Neural crest cell (in vitro differentiated cells): ENCODE data around the gene C1S. TPM values are rescaled to one million over a fixed set of nuclear protein-coding genes. Genes with fewer than 3 reads are reported as not detected.

Source experiments
- DNase-seq: peaks from one replicate; pipeline ENCODE4 v3.0.0; 2021; ENCODE audit warnings: low read depth, mixed read lengths, low spot score
- H3K27ac Mint-ChIP-seq: one replicate; pipeline ENCODE4 v1.8.0; 2021; ENCODE audit warnings: mild to moderate bottlenecking, mixed read lengths; ENCODE audit not compliant: unreplicated experiment
- H3K27me3 Mint-ChIP-seq: 2 replicates; pipeline ENCODE4 v1.8.0; 2021; ENCODE audit warnings: low read depth, mild to moderate bottlenecking, mixed read lengths
- H3K36me3 Mint-ChIP-seq: 2 replicates; pipeline ENCODE4 v1.8.0; 2021; ENCODE audit warnings: low read depth, mild to moderate bottlenecking, mixed read lengths
- H3K4me1 Mint-ChIP-seq: 2 replicates; pipeline ENCODE4 v1.8.0; 2021; ENCODE audit warnings: mixed read lengths
- H3K4me3 Mint-ChIP-seq: one replicate; pipeline ENCODE4 v1.8.0; 2021; ENCODE audit warnings: mild to moderate bottlenecking, mixed read lengths
- H3K9me3 Mint-ChIP-seq: 2 replicates; pipeline ENCODE4 v1.8.0; 2021; ENCODE audit warnings: mixed read lengths
- total RNA-seq: library from RNA; stranded (reverse); gene quantifications from 2 replicates; pipeline ENCODE4 v1.2.1, GENCODE V29; 2021
- TF ChIP-seq, protein P1 (sequence below): fragments of 200-600 bp; sonication (generic); conservative IDR thresholded peaks from 2 replicates; pipeline ENCODE4 v1.5.0; 2021; ENCODE audit warnings: antibody characterized with exemption, mild to moderate bottlenecking

Gene C1S
- total RNA-seq, 1 donor from 2014 or later, result 2.2 TPM

GRCh38 chr12:7058850-7059395 lies 1.6 kb upstream of the C1S start:
- no peaks in the 10 kb centered on the region for H3K9me3 Mint-ChIP-seq
- no peak overlapping the region for H3K4me3 Mint-ChIP-seq
- DNase-seq, result no peak
- peak overlapping the region; percentile 47 for H3K27ac Mint-ChIP-seq
- H3K4me1 Mint-ChIP-seq, result no peaks in the 10 kb centered on the region
- TF ChIP-seq, protein P1, sequence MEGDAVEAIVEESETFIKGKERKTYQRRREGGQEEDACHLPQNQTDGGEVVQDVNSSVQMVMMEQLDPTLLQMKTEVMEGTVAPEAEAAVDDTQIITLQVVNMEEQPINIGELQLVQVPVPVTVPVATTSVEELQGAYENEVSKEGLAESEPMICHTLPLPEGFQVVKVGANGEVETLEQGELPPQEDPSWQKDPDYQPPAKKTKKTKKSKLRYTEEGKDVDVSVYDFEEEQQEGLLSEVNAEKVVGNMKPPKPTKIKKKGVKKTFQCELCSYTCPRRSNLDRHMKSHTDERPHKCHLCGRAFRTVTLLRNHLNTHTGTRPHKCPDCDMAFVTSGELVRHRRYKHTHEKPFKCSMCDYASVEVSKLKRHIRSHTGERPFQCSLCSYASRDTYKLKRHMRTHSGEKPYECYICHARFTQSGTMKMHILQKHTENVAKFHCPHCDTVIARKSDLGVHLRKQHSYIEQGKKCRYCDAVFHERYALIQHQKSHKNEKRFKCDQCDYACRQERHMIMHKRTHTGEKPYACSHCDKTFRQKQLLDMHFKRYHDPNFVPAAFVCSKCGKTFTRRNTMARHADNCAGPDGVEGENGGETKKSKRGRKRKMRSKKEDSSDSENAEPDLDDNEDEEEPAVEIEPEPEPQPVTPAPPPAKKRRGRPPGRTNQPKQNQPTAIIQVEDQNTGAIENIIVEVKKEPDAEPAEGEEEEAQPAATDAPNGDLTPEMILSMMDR, result no peak
- peaks cover 23% of the 10 kb centered on the region for H3K27me3 Mint-ChIP-seq
- H3K36me3 Mint-ChIP-seq, result no peaks in the 10 kb centered on the region

DNA sequence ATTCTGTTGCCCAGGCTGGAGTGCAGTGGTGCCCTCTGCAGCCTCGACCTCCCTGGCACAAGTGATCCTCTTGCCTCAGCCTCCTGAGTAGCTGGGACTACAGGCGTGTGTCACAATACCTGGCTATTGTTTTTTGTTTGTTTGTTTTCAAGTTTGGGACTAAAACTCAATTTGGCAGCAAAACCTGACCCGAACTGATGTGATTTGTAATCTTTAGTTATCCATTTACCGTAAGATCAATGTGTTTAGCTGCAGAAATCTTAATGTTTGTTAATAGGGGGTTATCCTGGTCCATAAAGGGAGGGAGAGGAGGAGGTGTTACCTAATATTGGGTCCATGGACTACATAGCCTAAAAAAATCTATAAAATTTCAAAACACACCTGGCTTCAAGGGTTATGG lies 738 bp upstream of the C1S start:
- H3K36me3 Mint-ChIP-seq, result no peaks in the 10 kb centered on the region
- no peak overlapping the region for H3K4me3 Mint-ChIP-seq
- H3K27me3 Mint-ChIP-seq, result peaks cover 19% of the 10 kb centered on the region
- no peaks in the 10 kb centered on the region for H3K9me3 Mint-ChIP-seq
- no peak overlapping the region for H3K27ac Mint-ChIP-seq
- TF ChIP-seq, protein P1, result no peak
- H3K4me1 Mint-ChIP-seq, result no peaks in the 10 kb centered on the region
- no peak for DNase-seq

- TF ChIP-seq, protein P1, result no peak
- Mint-ChIP-seq H3K4me1 (no peaks in the 10 kb centered on the region), H3K27ac (peak overlapping the region; percentile 39), H3K9me3 (no peaks in the 10 kb centered on the region), H3K27me3 (peaks cover 17% of the 10 kb centered on the region), H3K4me3 (no peak overlapping the region), H3K36me3 (no peaks in the 10 kb centered on the region)
- no peak for DNase-seq
Measured at GRCh38 chr12:7061138-7061537, 620 bp downstream of the C1S start.

DNA sequence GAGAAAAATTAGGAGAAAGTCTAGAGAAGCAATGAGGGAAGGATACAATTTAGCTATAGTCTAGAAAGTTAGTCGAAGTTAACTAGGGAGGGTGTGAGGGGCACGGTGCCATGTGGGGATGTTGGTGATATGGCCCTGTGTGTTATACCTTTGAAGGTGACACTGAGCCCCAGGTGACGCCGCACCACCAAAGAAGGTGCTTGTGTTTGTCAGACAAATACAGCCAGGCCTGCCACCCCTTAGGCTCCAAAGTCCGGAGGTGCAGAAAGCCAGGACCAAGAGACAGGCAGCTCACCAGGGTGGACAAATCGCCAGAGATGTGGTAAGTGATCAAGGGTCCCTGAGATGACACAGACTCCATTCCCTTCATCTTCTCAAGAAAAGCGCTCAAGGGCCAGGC lies 1.1 kb downstream of the C1S start:
- no peaks in the 10 kb centered on the region for H3K36me3 Mint-ChIP-seq
- H3K27ac Mint-ChIP-seq, result no peak overlapping the region
- H3K4me1 Mint-ChIP-seq, result no peaks in the 10 kb centered on the region

DNA sequence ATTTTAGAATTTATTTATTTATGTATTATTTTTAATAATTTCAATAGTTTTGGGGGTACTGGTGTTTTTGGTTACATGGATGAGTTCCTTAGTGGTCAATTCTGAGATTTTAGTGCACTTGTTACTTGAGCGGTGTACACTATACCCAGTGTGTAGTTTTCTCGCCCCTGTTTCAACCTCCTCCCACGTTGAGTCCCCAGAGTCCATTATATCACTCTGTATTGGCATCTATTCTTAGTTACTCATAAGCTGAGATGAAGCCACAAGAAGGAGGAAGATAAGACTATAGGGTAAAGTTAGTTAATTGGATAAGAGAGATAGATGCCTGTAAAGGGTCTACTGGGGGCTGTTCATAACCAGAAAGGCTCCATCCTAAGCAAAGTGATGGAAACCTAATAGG lies 4.0 kb downstream of the C1S start:
- no peak for DNase-seq
- H3K27me3 Mint-ChIP-seq, result peaks cover 12% of the 10 kb centered on the region
- no peaks in the 10 kb centered on the region for H3K36me3 Mint-ChIP-seq
- H3K9me3 Mint-ChIP-seq, result no peaks in the 10 kb centered on the region
- H3K4me1 Mint-ChIP-seq, result no peaks in the 10 kb centered on the region
- H3K27ac Mint-ChIP-seq, result no peak overlapping the region
- no peak overlapping the region for H3K4me3 Mint-ChIP-seq
- TF ChIP-seq, protein P1, result no peak

More for the DNA sequence above, 1.1 kb downstream of the C1S start:
- Mint-ChIP-seq H3K4me3 (no peak overlapping the region), H3K9me3 (no peaks in the 10 kb centered on the region), H3K27me3 (peaks cover 17% of the 10 kb centered on the region)
- TF ChIP-seq, protein P1, result no peak
- no peak for DNase-seq
